Endothelial cell of umbilical vein (primary cell): ENCODE measurements around the gene MRGPRE. TPM values are rescaled to one million over a fixed set of nuclear protein-coding genes. Genes with fewer than 3 reads are reported as not detected.

Experiments used
- BruUV-seq: library from RNA; stranded (reverse); fragments of 400-500 nt; replicated peaks from 2 replicates; lab custom pipeline; 2021; lab: Mats Ljungman, UMichigan
- CTCF ChIA-PET: fragments of 300-600, 350-600 bp; sonication (Branson Sonifier 250); formaldehyde crosslinking; loops from one replicate; lab custom pipeline; 2021; ENCODE audit warnings: antibody characterized with exemption, inconsistent platforms; lab: Charles Lee
- POLR2A ChIA-PET: fragments of 300-600, 350-600 bp; sonication (Branson Sonifier 250); formaldehyde crosslinking; loops from one replicate; lab custom pipeline; 2021; ENCODE audit warnings: antibody characterized with exemption, inconsistent platforms; lab: Charles Lee
- DNase-seq: peaks from one replicate; pipeline ENCODE4 v3.0.0-alpha.2; 2011; ENCODE audit warnings: low read depth, low spot score
- FAIRE-seq: peaks from 2 replicates; lab custom pipeline; 2011; peaks lifted over from hg19 to GRCh38; lab: Jason Lieb, UNC
- H2AFZ ChIP-seq: 2 replicates; pipeline ENCODE4 v1.6.0; 2012; ENCODE audit warnings: low read depth, low read length, control low read depth, inconsistent platforms
- H3K27ac ChIP-seq: 2 replicates; pipeline ENCODE4 v1.5.1; 2011; ENCODE audit warnings: low read depth, mild to moderate bottlenecking, control low read depth, low read length, moderate library complexity; ENCODE audit not compliant: insufficient read depth
- H3K27me3 ChIP-seq, 2 experiments: 2 replicates each; pipeline versions ENCODE4 v1.6.0 to v1.6.1; 2011; ENCODE audit warnings: low read length in 2 of 2, mixed read lengths in 1 of 2; ENCODE audit not compliant: control insufficient read depth in 2 of 2, insufficient read depth in 2 of 2
- H3K36me3 ChIP-seq, 2 experiments: 2 replicates in 1 of 2; 3 replicates in 1 of 2; pipeline ENCODE4 v1.5.1; 2011; ENCODE audit warnings: low read length in 2 of 2, mild to moderate bottlenecking in 1 of 2, moderate library complexity in 1 of 2; ENCODE audit not compliant: control insufficient read depth in 2 of 2, insufficient read depth in 2 of 2; ENCODE audit errors: extremely low read depth in 1 of 2
- H3K4me1 ChIP-seq: 3 replicates; pipeline ENCODE4 v1.5.1; 2011; ENCODE audit warnings: mild to moderate bottlenecking, low read length; ENCODE audit not compliant: control insufficient read depth, insufficient read depth; ENCODE audit errors: extremely low read depth
- H3K4me2 ChIP-seq: 2 replicates; pipeline ENCODE4 v1.6.1; 2011; ENCODE audit warnings: low read length, control low read depth, mixed read lengths; ENCODE audit not compliant: insufficient read depth
- H3K4me3 ChIP-seq, 3 experiments: fragments of 200-600 bp in 1 of 3; sonication (generic), shearing (Covaris generic) in 1 of 3; replicated peaks in 1 of 3; 2 replicates each; pipeline ENCODE4 v1.5.1; 2011 to 2016; ENCODE audit warnings: control low read depth in 3 of 3, low read length in 3 of 3, mild to moderate bottlenecking in 2 of 3, inconsistent platforms in 1 of 3, low read depth in 1 of 3, moderate library complexity in 1 of 3; ENCODE audit not compliant: insufficient read depth in 1 of 3
- H3K79me2 ChIP-seq: 2 replicates; pipeline ENCODE4 v1.6.0; 2012; ENCODE audit warnings: low read length, inconsistent platforms; ENCODE audit not compliant: control insufficient read depth, insufficient read depth
- H3K9ac ChIP-seq: replicated peaks from 2 replicates; pipeline ENCODE3; 2011; ENCODE audit warnings: low read length, control low read depth; ENCODE audit not compliant: insufficient read depth; ENCODE audit errors: extremely low read depth
- H3K9me1 ChIP-seq: replicated peaks from 3 replicates; pipeline ENCODE4 v1.6.0; 2011; ENCODE audit warnings: mild to moderate bottlenecking, low read length; ENCODE audit not compliant: control insufficient read depth, insufficient read depth; ENCODE audit errors: extremely low read depth
- H3K9me3 ChIP-seq: replicated peaks from 2 replicates; pipeline ENCODE4 v1.5.1; 2012; ENCODE audit warnings: low read length, inconsistent platforms; ENCODE audit not compliant: control insufficient read depth, insufficient read depth
- H4K20me1 ChIP-seq: replicated peaks from 2 replicates; pipeline ENCODE3; 2011; ENCODE audit warnings: mild to moderate bottlenecking, low read length; ENCODE audit not compliant: control insufficient read depth, insufficient read depth; ENCODE audit errors: extremely low read depth
- CTCF ChIP-seq, 2 donors: IDR thresholded peaks; 1 replicate in 1 of 2; 2 replicates in 1 of 2; pipeline ENCODE4 v1.5.1; 2011; ENCODE audit warnings: low read length in 2 of 2, mild to moderate bottlenecking in 2 of 2, moderate library complexity in 2 of 2, control low read depth in 1 of 2, inconsistent platforms in 1 of 2, low read depth in 1 of 2; ENCODE audit not compliant: insufficient read depth in 1 of 2; ENCODE audit errors: extremely low read depth in 1 of 2
- EZH2 ChIP-seq: IDR thresholded peaks from 2 replicates; pipeline ENCODE4 v1.6.1; 2012; ENCODE audit warnings: borderline replicate concordance, low read depth, mild to moderate bottlenecking, moderate library complexity, low read length, inconsistent platforms; ENCODE audit not compliant: severe bottlenecking
- GATA2 ChIP-seq: IDR thresholded peaks from 2 replicates; pipeline ENCODE4 v1.7.0; 2011; ENCODE audit warnings: low read depth, mild to moderate bottlenecking, moderate library complexity, mixed read lengths, low read length; ENCODE audit not compliant: insufficient read length, insufficient read depth
- JUN ChIP-seq: IDR thresholded peaks from 2 replicates; pipeline ENCODE4 v1.6.1; 2011; ENCODE audit warnings: borderline replicate concordance, low read depth; ENCODE audit not compliant: insufficient read length, insufficient read depth
- MAX ChIP-seq: IDR thresholded peaks from 2 replicates; pipeline ENCODE4 v1.6.1; 2011; ENCODE audit not compliant: insufficient read depth, insufficient read length
- MYC ChIP-seq: IDR thresholded peaks from one replicate; pipeline ENCODE4 v1.6.1; 2011; ENCODE audit warnings: mild to moderate bottlenecking, low read depth, low read length
- POLR2A ChIP-seq: IDR thresholded peaks from 2 replicates; pipeline ENCODE4 v1.6.1; 2012; ENCODE audit warnings: low read depth, mild to moderate bottlenecking, control low read depth, low read length
- POLR2AphosphoS5 ChIP-seq: IDR thresholded peaks from 2 replicates; pipeline ENCODE4 v1.6.1; 2012; ENCODE audit warnings: low read depth, mild to moderate bottlenecking, control low read depth, low read length, moderate library complexity; ENCODE audit not compliant: insufficient read depth
- dilution Hi-C: fragments of 300-500 bp; cut with MboI; formaldehyde crosslinking; loops from one replicate; pipeline ENCODE4 v1.15.0; 2019; ENCODE audit warnings: low sequenced_read_pairs; ENCODE audit not compliant: extremely low pct_ligation_motif_present
- intact Hi-C: fragments of 100-400 bp; cut with micrococcal nuclease; formaldehyde crosslinking; loops from one replicate; pipeline ENCODE4 v1.10.0; 2022
- polyA plus RNA-seq, 4 experiments: library from polyadenylated mRNA; depleted of rRNA in 3 of 4; stranded (reverse) in 3 of 4; unstranded in 1 of 4; fragments of >200 nt; gene quantifications; 2 replicates each; pipeline versions ENCODE4 v1.2.1 to v1.2.3, GENCODE V29; 2011 to 2012; ENCODE audit warnings: missing spikeins in 1 of 4
- total RNA-seq: library from RNA; stranded (reverse); gene quantifications from 2 replicates; pipeline ENCODE4 v1.2.3, GENCODE V29; 2021

MRGPRE gene
- total and polyA plus RNA-seq, 2 donors (not counting 3 experiments of a cell fraction or from before 2014, with no cell fraction given): not detected

- POLR2A ChIA-PET: no interaction called here
- intact Hi-C loops: no loop called here
- no TSS peak for BruUV-seq
- H3K4me3 ChIP-seq: no peak overlapping the region
- TF ChIP-seq MAX: no peak
- CTCF ChIA-PET: interaction anchor here (1.7 kb wide), 1 partner anchor 164 kb away, joined by 4 read pairs; no protein-coding TSS in a partner anchor
- FAIRE-seq (no peak), DNase-seq (no peak)
- no peaks in the 10 kb centered on the region for H3K4me1 ChIP-seq
- H3K27me3 ChIP-seq: peaks cover 4 to 17% of the 10 kb centered on the region in 2 experiments
- H2AFZ ChIP-seq: no peak overlapping the region
- H3K4me2 ChIP-seq: no peak overlapping the region
- H3K9me1 ChIP-seq: no peaks in the 10 kb centered on the region
- no peaks in the 10 kb centered on the region for H3K79me2 ChIP-seq
- dilution Hi-C loops: no loop called here
- no peak overlapping the region for H3K9ac ChIP-seq
- H3K27ac ChIP-seq: no peak overlapping the region
- H3K36me3 ChIP-seq: no peaks in the 10 kb centered on the region
- H4K20me1 ChIP-seq: no peaks in the 10 kb centered on the region
- H3K9me3 ChIP-seq: no peaks in the 10 kb centered on the region
Observed at GRCh38 chr11:3245071-3245470, 12.9 kb upstream of the MRGPRE start.

GRCh38 chr11:3243880-3244279 lies 11.7 kb upstream of the MRGPRE start:
- dilution Hi-C loops (no loop called here), intact Hi-C loops (no loop called here)
- DNase-seq: no peak
- no peak overlapping the region for H3K27ac ChIP-seq
- H3K36me3 ChIP-seq: no peaks in the 10 kb centered on the region
- H3K4me3 ChIP-seq: no peak overlapping the region
- H3K79me2 ChIP-seq: no peaks in the 10 kb centered on the region
- no peaks in the 10 kb centered on the region for H3K9me3 ChIP-seq
- H3K4me1 ChIP-seq: no peaks in the 10 kb centered on the region
- H3K9me1 ChIP-seq: no peaks in the 10 kb centered on the region
- H2AFZ ChIP-seq: no peak overlapping the region
- H3K4me2 ChIP-seq: no peak overlapping the region
- no peak for TF ChIP-seq EZH2
- TF ChIP-seq MYC: no peak
- no peak for TF ChIP-seq MAX
- no peak for TF ChIP-seq GATA2
- TF ChIP-seq POLR2A: no peak
- no peak for TF ChIP-seq CTCF (IDR thresholded peaks at IDR 0.05; ENCODE audit: extremely low read depth in 1 of 2, insufficient read depth in 1 of 2, low read depth in 1 of 2, low read length in 2 of 2)
- TF ChIP-seq JUN: no peak
- TF ChIP-seq POLR2AphosphoS5: no peak
- no peak overlapping the region for H3K9ac ChIP-seq
- FAIRE-seq: no peak
- H3K27me3 ChIP-seq: peaks cover 4 to 20% of the 10 kb centered on the region in 2 experiments
- H4K20me1 ChIP-seq: no peaks in the 10 kb centered on the region
- ChIA-PET CTCF (no interaction called here), POLR2A (no interaction called here)
- BruUV-seq: no TSS peak
